ENCODE data around the gene NFATC1.

GRCh38 chr18:79434607-79435401, 39.1 kb downstream of the NFATC1 start:
- no peak for TF ChIP-seq CTCF (IDR thresholded peaks at IDR 0.05; ENCODE audit: poor library complexity)
- TF ChIP-seq EZH2 (IDR thresholded peaks at IDR 0.05; ENCODE audit: borderline replicate concordance), result no peak
